HL-60 (cell line): ENCODE data around the gene PTPRM.

Experiments
- CTCF ChIP-seq: IDR thresholded peaks from one replicate; pipeline ENCODE4 v1.5.1; 2011; ENCODE audit warnings: low read length, control low read depth, inconsistent platforms; ENCODE audit not compliant: insufficient read depth
- GABPA ChIP-seq: IDR thresholded peaks from 2 replicates; pipeline ENCODE4 v1.6.1; 2012; ENCODE audit warnings: low read depth
- REST ChIP-seq: IDR thresholded peaks from 2 replicates; pipeline ENCODE4 v1.6.1; 2012; ENCODE audit warnings: low read depth; ENCODE audit not compliant: insufficient replicate concordance

- TF ChIP-seq CTCF (no peak), GABPA (no peak), REST (no peak)
Observed at GRCh38 chr18:7876354-7877104, 309.4 kb downstream of the PTPRM start.
